ENCODE results near the gene NUB1.

NUB1 gene

GRCh38 chr7:151423936-151424335 is 82.3 kb downstream of the NUB1 start:
- no peak for DNase-seq (ENCODE audit: low read depth in 2 of 2)

GRCh38 chr7:151424799-151425198 is 83.2 kb downstream of the NUB1 start:
- DNase-seq (ENCODE audit: low read depth in 2 of 2), result no peak

DNA sequence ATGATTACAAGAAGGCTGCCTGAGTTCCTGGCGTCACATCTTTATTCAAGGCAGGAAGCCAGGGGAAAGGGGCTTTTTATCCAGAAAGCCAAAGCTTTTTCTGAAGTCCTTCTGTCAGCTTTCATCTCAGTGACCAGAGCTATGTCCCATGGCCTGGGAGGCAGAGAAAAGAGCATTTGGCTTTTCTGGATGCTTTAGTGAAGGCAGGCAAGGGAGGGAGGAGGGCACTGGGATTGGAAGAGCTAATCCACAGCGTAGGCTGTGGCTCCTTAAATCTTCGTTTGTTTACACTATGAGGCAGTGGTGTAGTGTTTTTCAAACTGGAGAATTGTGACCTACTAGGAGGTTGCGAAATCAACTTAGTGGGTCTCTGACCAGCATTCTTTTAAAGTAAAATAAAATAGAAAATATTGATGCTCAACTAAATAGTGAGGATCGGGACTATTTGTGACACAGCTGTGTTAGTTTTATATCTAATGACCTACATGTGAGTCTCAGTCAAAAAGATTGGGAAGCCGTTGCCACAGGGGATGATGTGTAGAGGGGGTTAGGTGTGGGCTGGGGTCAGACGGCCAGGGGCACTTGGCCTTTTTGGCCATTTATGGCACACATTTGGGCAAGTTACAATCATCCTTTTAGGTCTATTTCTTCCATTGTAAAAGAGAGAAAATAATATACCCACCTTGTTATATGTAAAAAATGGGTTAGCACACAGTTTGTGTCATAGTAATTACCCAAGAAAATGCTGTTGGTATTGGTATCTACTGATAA is 84.2 kb downstream of the NUB1 start:
- no peak for DNase-seq (ENCODE audit: low read depth in 2 of 2)

DNA sequence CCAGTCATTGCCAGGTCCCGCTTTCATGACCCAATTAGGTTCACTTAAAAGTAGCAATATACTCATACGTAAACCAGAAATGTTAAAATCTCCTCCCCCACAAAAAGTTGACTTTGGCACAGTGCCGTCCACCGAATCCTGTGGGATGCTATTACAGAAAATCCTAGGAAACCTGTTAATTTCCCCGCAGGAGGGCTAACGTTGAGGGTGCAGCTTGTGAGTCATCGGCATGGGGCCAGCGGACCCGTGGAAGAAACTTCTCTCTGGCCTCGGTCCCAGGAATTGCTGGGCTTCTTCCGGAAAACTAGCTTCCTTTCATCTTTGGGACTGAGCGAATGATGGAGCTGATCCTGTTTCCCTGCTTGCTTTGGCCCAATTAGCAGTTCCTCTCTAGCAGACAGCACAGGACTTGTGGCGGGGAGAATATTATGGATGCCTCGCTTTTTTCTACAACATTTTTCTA is 84.9 kb downstream of the NUB1 start:
- no peak for DNase-seq (ENCODE audit: low read depth in 2 of 2)

GRCh38 chr7:151426904-151427704 is 85.5 kb downstream of the NUB1 start:
- DNase-seq (ENCODE audit: low read depth in 2 of 2), result no peak

DNA sequence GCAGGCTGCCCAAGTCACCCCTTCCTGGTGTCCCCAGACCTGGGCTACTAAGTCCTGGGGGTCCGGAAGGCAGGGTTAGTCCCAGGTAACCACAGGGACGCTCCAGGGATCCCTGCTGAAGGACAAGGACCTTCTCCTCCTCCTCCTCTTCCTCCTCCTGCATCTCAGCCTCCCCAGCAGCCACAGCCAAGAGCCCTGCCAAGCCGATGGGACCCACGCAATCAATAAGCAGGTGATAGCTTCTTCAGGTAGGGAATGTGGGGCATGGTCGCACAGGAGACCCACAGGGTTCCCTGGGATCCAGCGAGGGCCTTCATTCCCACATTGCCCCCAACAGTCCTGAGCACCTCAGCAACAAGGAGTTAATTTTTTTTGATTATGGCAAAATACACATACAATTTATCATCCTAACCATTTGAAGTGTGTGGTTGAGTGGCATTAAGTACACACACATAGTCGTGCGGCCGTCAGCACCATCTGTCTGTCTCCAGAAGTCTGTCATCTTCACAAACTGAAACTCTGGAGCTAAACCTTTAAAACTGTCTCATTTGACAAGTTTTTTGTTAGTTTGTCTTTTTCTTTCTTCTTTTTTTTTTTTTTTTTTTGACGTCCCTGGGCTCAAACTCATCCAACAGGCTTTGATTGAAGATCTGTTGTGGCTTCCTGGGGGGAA is 86.2 kb downstream of the NUB1 start:
- DNase-seq (ENCODE audit: low read depth in 2 of 2), result no peak

Measured in stimulated activated CD8-positive, alpha-beta memory T cell treated with anti-CD3 and anti-CD28 coated beads, Interleukin-7, amount 100 ng/mL, for 1 hour (primary cell).